ENCODE measurements around the gene PLPP7. TPM values are rescaled to one million over a fixed set of nuclear protein-coding genes. Genes with fewer than 3 reads are reported as not detected.
"Not testable (repeated sequence)": the region's sequence is repeated elsewhere in the genome, so short reads cannot be mapped to it uniquely, and the experiment has no call there.

PLPP7 gene
- total RNA-seq, 2 donors from 2014 or later: 0.23 to 0.31 TPM

- H3K27me3 Mint-ChIP-seq (ENCODE audit: low read depth): no peaks in the 10 kb centered on the region
- no peak for DNase-seq
- H3K4me3 Mint-ChIP-seq: no peak overlapping the region
- ATAC-seq (replicated peaks in 1 of 2): no peak
- H3K36me3 Mint-ChIP-seq (ENCODE audit: insufficient read depth in 2 of 2): peaks cover 9 to 15% of the 10 kb centered on the region in 2 donors
- H3K9me3 Mint-ChIP-seq: no peaks in the 10 kb centered on the region
- no peak overlapping the region for H3K27ac Mint-ChIP-seq
- peaks cover 75% of the 10 kb centered on the region for H3K4me1 Mint-ChIP-seq (ENCODE audit: low read depth)
Measured at GRCh38 chr9:131259916-131260597, 29.5 kb upstream of the PLPP7 start.

GRCh38 chr9:131260751-131261452 lies 28.6 kb upstream of the PLPP7 start:
- H3K27ac Mint-ChIP-seq: no peak overlapping the region
- no peak overlapping the region for H3K4me3 Mint-ChIP-seq
- peaks cover 77% of the 10 kb centered on the region for H3K4me1 Mint-ChIP-seq (ENCODE audit: low read depth)
- peaks cover 9 to 16% of the 10 kb centered on the region in 2 donors for H3K36me3 Mint-ChIP-seq (ENCODE audit: insufficient read depth in 2 of 2)
- ATAC-seq (replicated peaks in 1 of 2) (no peak), DNase-seq (no peak)
- H3K27me3 Mint-ChIP-seq (ENCODE audit: low read depth): no peaks in the 10 kb centered on the region
- no peaks in the 10 kb centered on the region for H3K9me3 Mint-ChIP-seq

- Mint-ChIP-seq H3K9me3 (no peaks in the 10 kb centered on the region), H3K4me1 (ENCODE audit: low read depth) (peaks cover 77% of the 10 kb centered on the region), H3K27ac (peak overlapping the region; percentile 23), H3K36me3 (ENCODE audit: insufficient read depth in 2 of 2) (peaks cover 6 to 19% of the 10 kb centered on the region in 2 donors), H3K4me3 (peak overlapping the region; percentile 14 to 58), H3K27me3 (ENCODE audit: low read depth) (no peaks in the 10 kb centered on the region)
- ATAC-seq (replicated peaks in 1 of 2) (no peak), DNase-seq (no peak)
Measured at GRCh38 chr9:131262327-131263032, 27.0 kb upstream of the PLPP7 start.

- peak overlapping the region; percentile 23 for H3K27ac Mint-ChIP-seq
- not testable (repeated sequence) for H3K27me3 Mint-ChIP-seq (ENCODE audit: low read depth); DNase-seq; H3K9me3 Mint-ChIP-seq; ATAC-seq (replicated peaks in 1 of 2)
- peaks cover 77% of the 10 kb centered on the region for H3K4me1 Mint-ChIP-seq (ENCODE audit: low read depth)
- H3K4me3 Mint-ChIP-seq: peak overlapping the region; percentile 14 to 58
- peaks cover 6 to 19% of the 10 kb centered on the region in 2 donors for H3K36me3 Mint-ChIP-seq (ENCODE audit: insufficient read depth in 2 of 2)
Measured at GRCh38 chr9:131263033-131263343, 26.5 kb upstream of the PLPP7 start.

GRCh38 chr9:131263701-131264100 lies 25.8 kb upstream of the PLPP7 start:
- peaks cover 6 to 19% of the 10 kb centered on the region in 2 donors for H3K36me3 Mint-ChIP-seq (ENCODE audit: insufficient read depth in 2 of 2)
- H3K27me3 Mint-ChIP-seq (ENCODE audit: low read depth): no peaks in the 10 kb centered on the region
- H3K4me3 Mint-ChIP-seq: peak overlapping the region; percentile 87 to 93
- ATAC-seq (replicated peaks in 1 of 2): no peak
- peaks cover 81% of the 10 kb centered on the region for H3K4me1 Mint-ChIP-seq (ENCODE audit: low read depth)
- DNase-seq: no peak
- H3K27ac Mint-ChIP-seq: peak overlapping the region; percentile 92
- no peaks in the 10 kb centered on the region for H3K9me3 Mint-ChIP-seq

GRCh38 chr9:131264231-131264630 lies 25.3 kb upstream of the PLPP7 start:
- Mint-ChIP-seq H3K36me3 (ENCODE audit: insufficient read depth in 2 of 2) (peaks cover 6 to 19% of the 10 kb centered on the region in 2 donors), H3K27me3 (ENCODE audit: low read depth) (no peaks in the 10 kb centered on the region), H3K9me3 (no peaks in the 10 kb centered on the region), H3K4me3 (peak overlapping the region; percentile 87 to 93), H3K27ac (peak overlapping the region; percentile 92), H3K4me1 (ENCODE audit: low read depth) (peaks cover 84% of the 10 kb centered on the region)
- ATAC-seq (replicated peaks in 1 of 2): peak; percentile 6 to 18
- peak; percentile 45 to 50 for DNase-seq

GRCh38 chr9:131266266-131267229 lies 23.0 kb upstream of the PLPP7 start:
- ATAC-seq (replicated peaks in 1 of 2) (peak; percentile 5 to 27), DNase-seq (peak; percentile 41 to 47)
- Mint-ChIP-seq H3K9me3 (no peaks in the 10 kb centered on the region), H3K36me3 (ENCODE audit: insufficient read depth in 2 of 2) (peaks cover 6 to 15% of the 10 kb centered on the region in 2 donors), H3K4me3 (peak overlapping the region; percentile 83 to 93), H3K27me3 (ENCODE audit: low read depth) (no peaks in the 10 kb centered on the region), H3K4me1 (ENCODE audit: low read depth) (peaks cover 97% of the 10 kb centered on the region), H3K27ac (peak overlapping the region; percentile 92)

GRCh38 chr9:131270171-131271015 lies 19.1 kb upstream of the PLPP7 start:
- ATAC-seq (replicated peaks in 1 of 2): peak; percentile 16 to 34

GRCh38 chr9:131271016-131271273 lies 18.6 kb upstream of the PLPP7 start:
- Mint-ChIP-seq H3K27ac (peak overlapping the region; percentile 100), H3K4me3 (peak overlapping the region; percentile 93 to 100), H3K36me3 (ENCODE audit: insufficient read depth in 2 of 2) (peaks cover 17 to 21% of the 10 kb centered on the region in 2 donors), H3K4me1 (ENCODE audit: low read depth) (peaks cover 70% of the 10 kb centered on the region)
- not testable (repeated sequence) for H3K9me3 Mint-ChIP-seq; DNase-seq; H3K27me3 Mint-ChIP-seq (ENCODE audit: low read depth); ATAC-seq (replicated peaks in 1 of 2)

More at GRCh38 chr9:131270171-131271015, 19.1 kb upstream of the PLPP7 start:
- Mint-ChIP-seq H3K4me3 (peak overlapping the region; percentile 93 to 100), H3K9me3 (no peaks in the 10 kb centered on the region), H3K4me1 (ENCODE audit: low read depth) (peaks cover 76% of the 10 kb centered on the region), H3K27ac (peak overlapping the region; percentile 100), H3K36me3 (ENCODE audit: insufficient read depth in 2 of 2) (peaks cover 14 to 15% of the 10 kb centered on the region in 2 donors), H3K27me3 (ENCODE audit: low read depth) (no peaks in the 10 kb centered on the region)
- peak; percentile 61 to 62 for DNase-seq

GRCh38 chr9:131271506-131271931 lies 18.0 kb upstream of the PLPP7 start:
- Mint-ChIP-seq H3K36me3 (ENCODE audit: insufficient read depth in 2 of 2) (peaks cover 17 to 25% of the 10 kb centered on the region in 2 donors), H3K4me3 (peak overlapping the region; percentile 93 to 100), H3K27ac (peak overlapping the region; percentile 100), H3K9me3 (no peaks in the 10 kb centered on the region), H3K4me1 (ENCODE audit: low read depth) (peaks cover 64% of the 10 kb centered on the region), H3K27me3 (ENCODE audit: low read depth) (no peaks in the 10 kb centered on the region)
- ATAC-seq (replicated peaks in 1 of 2) (no peak), DNase-seq (no peak)

GRCh38 chr9:131272212-131272611 lies 17.3 kb upstream of the PLPP7 start:
- no peaks in the 10 kb centered on the region for H3K27me3 Mint-ChIP-seq (ENCODE audit: low read depth)
- peaks cover 57% of the 10 kb centered on the region for H3K4me1 Mint-ChIP-seq (ENCODE audit: low read depth)
- DNase-seq (no peak), ATAC-seq (replicated peaks in 1 of 2) (no peak)
- H3K36me3 Mint-ChIP-seq (ENCODE audit: insufficient read depth in 2 of 2): peaks cover 17 to 25% of the 10 kb centered on the region in 2 donors
- H3K9me3 Mint-ChIP-seq: no peaks in the 10 kb centered on the region
- peak overlapping the region; percentile 93 to 100 for H3K4me3 Mint-ChIP-seq
- peak overlapping the region; percentile 100 for H3K27ac Mint-ChIP-seq

Measured in activated T-cell treated with anti-CD3 and anti-CD28 coated beads, Interleukin-2, amount 50 U/mL, for 72 hours (primary cell).